LNCaP clone FGC (cell line): ENCODE data around the gene SMYD2.

Experiments used
- DNase-seq: peaks from one replicate; pipeline ENCODE4 v3.0.0-alpha.2; 2011; ENCODE audit warnings: low read depth
- H3K4me3 ChIP-seq: 2 replicates; pipeline ENCODE4 v1.5.1; 2011; ENCODE audit warnings: mild to moderate bottlenecking, low read depth, low read length, control low read depth
- TF ChIP-seq, protein P1 (sequence below): IDR thresholded peaks from 2 replicates; pipeline ENCODE4 v1.5.1; 2012; ENCODE audit warnings: mild to moderate bottlenecking; ENCODE audit not compliant: control insufficient read depth, insufficient read depth; ENCODE audit errors: extremely low read depth

Gene SMYD2

DNA sequence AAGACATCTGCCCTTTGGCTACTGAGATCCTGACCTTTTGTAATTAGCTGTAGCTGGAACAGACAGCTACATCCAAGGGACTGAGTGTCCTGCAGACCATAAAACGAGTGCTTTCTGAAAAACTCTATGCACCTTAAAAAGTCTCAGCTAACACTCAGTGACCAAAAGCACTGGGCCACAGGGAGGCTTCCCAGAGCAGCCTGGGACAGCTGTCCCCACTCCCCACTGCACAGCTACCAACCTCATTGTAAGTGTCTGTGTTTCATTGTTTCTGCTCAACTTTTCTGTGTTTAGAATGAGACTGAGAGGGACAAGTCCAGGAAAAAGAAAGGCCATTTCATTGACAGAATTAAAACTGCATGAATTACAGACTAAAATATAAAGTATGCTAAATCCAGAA lies 80.7 kb downstream of the SMYD2 start:
- no peak for DNase-seq
- TF ChIP-seq, protein P1, sequence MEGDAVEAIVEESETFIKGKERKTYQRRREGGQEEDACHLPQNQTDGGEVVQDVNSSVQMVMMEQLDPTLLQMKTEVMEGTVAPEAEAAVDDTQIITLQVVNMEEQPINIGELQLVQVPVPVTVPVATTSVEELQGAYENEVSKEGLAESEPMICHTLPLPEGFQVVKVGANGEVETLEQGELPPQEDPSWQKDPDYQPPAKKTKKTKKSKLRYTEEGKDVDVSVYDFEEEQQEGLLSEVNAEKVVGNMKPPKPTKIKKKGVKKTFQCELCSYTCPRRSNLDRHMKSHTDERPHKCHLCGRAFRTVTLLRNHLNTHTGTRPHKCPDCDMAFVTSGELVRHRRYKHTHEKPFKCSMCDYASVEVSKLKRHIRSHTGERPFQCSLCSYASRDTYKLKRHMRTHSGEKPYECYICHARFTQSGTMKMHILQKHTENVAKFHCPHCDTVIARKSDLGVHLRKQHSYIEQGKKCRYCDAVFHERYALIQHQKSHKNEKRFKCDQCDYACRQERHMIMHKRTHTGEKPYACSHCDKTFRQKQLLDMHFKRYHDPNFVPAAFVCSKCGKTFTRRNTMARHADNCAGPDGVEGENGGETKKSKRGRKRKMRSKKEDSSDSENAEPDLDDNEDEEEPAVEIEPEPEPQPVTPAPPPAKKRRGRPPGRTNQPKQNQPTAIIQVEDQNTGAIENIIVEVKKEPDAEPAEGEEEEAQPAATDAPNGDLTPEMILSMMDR = no peak
- no peak overlapping the region for H3K4me3 ChIP-seq

DNA sequence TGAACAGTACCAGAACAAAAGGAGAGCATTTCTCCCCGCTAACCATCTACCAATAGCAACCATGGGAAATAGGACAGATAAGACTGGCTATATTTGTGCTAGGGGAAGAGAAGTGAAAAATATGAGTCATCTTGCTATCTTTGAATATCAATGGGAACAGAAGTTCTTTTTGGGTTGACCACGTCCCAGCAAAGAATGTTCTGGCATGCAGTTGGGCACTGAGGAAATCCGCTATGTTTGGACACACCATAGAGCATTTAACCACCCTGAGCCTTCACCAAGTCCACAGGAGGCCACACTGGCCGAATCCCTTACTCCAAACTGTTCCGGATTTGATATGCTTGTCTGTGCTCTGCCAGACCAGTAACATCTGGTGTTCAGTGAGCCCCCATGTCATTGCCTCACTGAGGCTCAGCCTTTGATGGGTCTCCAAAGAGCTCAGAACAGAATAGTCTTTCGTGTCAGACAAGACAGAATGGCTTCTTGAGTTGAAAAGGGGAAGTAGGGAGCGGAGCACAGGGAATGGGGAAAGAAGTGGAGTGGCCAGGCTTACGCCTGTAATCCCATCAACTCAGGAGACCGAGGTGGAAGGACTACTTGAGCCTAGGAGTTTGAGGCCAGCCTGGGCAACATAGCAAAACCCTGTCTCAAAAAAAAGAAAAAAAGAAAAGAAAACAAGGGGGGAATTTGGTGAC lies 81.4 kb downstream of the SMYD2 start:
- TF ChIP-seq, protein P1 = no peak
- no peak overlapping the region for H3K4me3 ChIP-seq
- no peak for DNase-seq

DNA sequence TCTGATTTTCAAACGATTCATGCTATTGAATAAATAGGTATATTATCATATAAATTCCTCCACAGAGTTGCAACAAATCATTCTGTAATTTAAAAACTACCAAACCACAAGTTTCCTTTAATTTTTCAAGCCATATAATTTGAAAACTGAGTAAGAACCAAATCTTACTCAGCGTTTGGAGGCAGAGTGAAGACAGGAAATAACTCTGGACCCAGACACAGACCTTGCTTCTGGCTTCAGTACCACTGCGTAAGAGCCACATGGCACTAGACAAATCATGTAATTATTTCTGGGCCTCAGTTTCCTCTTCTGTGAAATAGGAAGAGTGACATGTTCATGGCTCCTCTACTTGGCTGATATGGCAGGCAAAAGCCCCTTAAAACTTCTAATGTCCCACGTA lies 82.4 kb downstream of the SMYD2 start:
- H3K4me3 ChIP-seq = no peak overlapping the region
- TF ChIP-seq, protein P1 = no peak
- no peak for DNase-seq

DNA sequence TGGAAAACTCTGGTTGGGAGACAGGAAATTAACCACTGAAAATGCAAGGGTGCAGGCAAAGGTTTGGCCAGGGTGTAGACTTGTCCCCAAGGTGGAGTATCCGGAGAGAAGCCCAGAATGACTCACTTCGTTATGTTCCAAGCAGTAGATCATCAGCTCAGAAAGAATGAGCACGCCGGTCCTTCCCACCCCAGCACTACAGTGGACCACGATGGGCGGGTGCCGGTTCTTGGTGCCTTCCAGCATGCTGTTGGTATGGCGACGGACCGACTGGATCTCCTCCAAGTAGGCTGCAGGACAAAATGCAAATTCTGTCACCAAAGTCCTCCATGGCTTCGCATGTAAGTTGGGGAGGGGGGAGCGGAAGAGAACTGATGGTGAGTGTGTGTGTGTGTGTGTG lies 83.4 kb downstream of the SMYD2 start:
- TF ChIP-seq, protein P1 = no peak
- H3K4me3 ChIP-seq = no peak overlapping the region
- DNase-seq = no peak

DNA sequence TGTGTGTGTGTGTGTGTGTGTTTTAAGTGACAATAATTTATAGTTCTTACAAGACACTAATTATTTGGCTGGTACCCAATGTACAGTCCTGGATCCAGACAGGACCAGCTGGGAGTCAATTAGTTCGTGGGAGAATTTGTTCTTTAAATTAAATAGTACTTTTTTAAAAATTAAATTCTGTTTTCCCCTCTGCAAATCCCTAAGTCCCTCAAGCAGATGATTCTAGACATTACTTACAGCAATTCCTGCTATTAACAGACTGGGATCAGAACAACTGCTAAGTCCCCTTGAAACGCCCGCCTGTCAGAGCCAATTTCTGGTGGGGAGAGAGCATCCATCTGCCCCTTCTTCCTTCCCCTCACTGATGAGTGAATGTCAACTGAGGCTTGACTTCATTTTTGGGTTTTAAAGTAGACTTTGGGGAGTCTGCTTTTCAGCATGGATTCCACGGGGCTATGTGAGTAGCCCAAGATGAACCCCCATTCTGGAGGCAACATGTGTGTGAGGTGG lies 83.9 kb downstream of the SMYD2 start:
- TF ChIP-seq, protein P1 = no peak
- no peak for DNase-seq
- no peak overlapping the region for H3K4me3 ChIP-seq

DNA sequence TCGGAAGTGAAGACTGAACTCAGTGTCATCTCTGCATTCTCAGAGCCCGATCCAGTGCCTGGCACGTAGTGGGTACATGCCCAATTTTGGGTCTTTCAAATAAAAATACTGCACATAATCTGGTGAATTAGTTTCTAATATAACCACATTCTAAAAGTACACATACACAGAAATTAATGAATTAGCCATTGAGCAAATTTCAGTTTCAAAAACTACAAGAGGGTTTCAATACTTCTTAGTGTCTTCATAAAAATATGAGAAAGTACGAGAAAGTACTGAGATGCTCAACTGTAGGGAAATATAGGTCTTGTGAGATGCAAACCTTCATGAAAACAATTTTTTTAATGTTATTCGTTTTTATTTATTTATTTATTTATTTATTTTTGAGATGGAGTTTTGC lies 86.9 kb downstream of the SMYD2 start:
- H3K4me3 ChIP-seq = no peak overlapping the region
- TF ChIP-seq, protein P1 = no peak
- DNase-seq = no peak

DNA sequence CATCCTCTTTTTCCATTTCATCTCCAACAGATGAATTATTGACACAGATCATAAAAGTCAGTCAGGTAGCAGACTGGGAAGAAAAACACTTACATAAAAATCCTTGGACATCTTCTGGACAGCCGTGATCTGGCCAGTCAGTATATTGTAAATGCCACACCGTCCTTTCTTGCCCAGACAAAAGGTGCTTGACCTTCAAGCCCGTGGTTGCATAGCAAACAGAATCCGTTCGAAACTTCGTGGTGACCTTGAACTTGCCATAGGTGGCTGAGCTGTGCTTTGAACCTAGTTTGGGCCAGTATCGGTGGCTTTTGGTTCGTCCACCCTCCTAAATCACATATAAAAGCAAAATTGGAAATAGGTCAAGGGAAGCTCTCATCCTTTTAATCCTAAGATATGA lies 88.4 kb downstream of the SMYD2 start:
- H3K4me3 ChIP-seq = no peak overlapping the region
- DNase-seq = no peak
- TF ChIP-seq, protein P1 = no peak
